ENCODE data around the gene COX8A.
A peak's percentile ranks its signal among the peaks of the same experiment; 100 is the strongest.

COX8A gene

DNA sequence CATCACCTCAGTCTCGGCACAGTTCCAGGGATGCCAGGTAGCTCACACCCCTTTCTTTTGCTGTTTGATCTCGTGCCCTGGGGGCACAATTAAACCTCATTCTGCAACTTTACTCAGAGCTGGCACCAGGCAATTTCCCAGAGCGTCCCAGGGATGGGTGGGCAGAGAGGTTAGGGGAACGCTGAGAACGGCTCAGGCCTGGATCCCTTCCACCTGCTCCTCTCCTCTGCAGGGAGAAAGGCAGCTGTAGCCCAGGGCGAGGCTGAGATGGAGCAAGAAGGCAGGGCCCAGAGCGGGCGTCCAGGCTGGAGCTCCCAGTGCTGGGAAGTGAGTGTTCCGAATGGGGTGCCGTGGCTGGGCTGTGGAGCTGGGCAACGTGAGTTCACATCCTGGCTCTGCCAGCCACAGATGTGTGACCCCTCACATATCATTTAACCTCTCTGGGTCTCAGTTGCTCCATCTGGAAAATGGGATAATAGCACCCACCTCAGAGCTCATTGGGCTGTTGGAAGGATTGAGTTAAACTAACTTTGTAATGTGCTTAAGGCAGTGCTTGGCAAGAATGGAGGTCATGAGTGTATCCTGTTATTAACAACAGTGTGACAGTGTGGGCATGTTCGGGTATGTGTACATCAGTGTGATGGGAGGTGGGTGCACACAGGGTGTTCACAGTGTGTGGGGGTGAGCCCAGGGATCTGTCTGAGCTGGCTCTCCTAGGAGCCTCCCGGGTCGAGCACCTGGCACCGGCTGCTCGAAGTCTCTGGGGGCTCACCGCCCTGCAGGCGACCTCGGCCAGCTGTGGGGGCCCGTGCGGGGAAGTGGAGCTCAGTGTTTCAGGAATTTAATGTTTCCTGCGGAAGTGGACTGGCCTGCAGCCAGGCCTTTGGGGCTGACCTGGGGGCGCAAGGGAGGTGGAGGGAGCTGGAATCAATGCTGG lies 27.3 kb downstream of the COX8A start:
- DNase-seq (ENCODE audit: low read depth, low spot score) = no peak

DNA sequence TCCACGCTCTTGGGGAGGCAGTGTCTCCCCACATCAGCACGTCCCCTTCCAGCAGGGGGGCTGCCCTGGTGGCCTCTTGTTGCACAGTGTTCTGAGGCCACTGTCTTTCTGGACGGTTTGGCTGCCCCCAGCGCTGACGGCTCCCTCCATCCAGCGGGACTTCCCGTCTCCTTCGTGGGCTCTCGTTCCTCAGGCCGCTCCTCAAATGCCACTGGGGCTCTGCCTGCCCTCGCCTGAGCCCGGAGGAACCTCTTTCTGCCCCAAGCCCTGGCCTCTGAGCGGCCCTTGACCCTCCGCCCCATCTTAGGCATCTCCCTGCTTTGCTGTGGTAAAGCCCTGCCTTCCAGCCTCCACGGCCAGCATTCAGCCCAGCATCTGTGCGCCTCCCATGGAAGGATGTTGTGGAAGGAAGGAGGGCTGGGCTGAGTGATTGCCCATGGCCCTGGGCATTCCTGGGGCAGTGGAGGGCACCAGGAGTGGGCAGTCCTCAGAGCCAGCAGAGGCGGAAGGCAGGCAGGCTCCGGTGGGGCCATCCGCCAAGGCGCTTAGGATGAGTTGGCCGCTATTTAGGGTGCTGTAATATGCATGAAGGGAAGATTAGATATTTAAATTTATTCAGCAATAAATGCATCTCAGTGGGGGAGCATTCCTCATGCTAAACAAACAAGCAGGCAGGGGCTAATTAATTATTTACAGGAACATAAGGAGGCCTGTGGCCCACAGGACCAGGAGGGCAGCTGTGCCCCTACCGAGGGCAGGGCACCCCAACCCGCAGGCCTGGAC lies 29.6 kb downstream of the COX8A start:
- DNase-seq (ENCODE audit: low read depth, low spot score) = no peak

DNA sequence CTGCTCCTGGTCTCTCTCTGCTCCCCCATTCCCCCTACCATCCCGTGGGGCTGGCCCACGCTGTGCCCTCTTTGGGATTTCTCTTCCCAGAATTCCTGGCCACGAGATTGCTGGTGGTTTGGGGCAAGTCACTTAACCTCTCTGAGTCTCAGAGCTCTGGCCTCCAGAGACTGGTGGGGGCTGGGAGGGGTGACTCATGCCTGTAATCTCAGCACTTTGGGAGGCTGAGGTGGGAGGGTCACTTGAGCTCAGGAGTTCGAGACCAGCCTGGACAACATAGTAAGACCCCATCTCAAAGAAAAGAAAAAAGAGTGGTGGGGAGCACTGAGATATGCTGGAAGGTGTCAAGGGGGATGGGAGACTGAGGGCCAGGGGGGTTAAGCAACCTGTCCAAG lies 30.2 kb downstream of the COX8A start:
- no peak for DNase-seq (ENCODE audit: low read depth, low spot score)

DNA sequence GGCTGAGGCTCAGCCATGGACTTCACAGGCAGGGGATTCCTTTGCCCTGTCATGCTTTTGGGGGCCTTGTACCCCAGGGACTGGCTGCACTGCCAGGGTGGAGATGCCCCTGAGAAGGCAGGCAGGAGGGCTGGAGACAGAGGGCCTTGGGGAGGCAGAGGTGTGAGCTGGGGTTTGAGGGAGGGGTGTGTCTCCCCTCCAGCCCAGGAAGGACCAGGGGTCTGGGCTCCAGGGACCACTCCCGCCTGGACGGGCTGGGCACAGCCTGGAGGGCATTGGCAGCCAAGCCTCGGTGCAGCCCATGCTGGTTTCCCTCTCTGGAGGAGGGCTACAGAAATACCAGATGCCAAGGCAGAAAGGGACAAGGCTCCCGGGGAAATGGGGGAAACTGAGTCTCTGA lies 31.3 kb downstream of the COX8A start:
- DNase-seq (ENCODE audit: low read depth, low spot score) = no peak

DNA sequence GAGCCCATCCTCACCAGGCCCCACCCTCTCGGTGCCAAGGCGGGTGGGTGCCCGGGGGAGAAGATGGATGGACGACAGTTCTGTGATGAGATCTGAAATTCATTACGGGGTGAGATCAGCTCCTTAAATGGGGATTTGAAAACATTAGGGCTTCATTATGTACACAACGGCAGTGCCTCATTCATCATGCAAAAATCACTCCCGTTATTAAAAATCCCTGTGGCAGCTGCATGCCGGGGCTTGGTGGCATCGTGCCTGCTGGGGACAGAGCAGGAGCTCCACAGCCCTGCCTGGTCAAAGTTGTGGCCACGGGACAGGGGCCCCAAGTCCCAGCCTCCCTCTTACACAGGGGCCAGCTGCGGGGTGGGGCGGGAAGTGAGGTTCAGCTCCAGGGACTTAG lies 32.0 kb downstream of the COX8A start:
- DNase-seq (ENCODE audit: low read depth, low spot score) = no peak

DNA sequence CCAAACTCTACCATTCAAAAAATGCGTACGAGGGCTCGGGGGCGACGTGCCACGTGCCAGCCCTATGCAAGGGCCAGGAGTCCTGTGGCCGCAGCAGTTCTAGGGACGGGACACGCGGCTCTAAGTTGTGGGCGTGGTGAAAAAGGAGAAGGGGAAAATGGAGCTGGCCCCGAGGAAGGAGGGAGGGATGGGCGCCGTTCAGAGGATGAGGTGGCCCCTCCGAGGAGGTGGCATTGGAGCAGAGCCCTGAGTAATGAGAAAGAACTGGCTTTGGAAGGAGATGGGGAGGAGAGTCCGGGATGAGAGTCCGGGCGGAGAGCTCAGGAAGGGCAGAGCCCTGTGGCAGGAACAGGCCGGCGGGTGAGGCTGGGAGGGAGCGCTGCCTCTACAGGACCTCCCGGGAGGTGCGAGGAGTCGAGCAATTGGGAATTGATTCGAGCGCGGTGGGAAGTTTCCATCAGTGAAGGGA lies 32.8 kb downstream of the COX8A start:
- peak; percentile 41 for DNase-seq (ENCODE audit: low read depth, low spot score)

DNA sequence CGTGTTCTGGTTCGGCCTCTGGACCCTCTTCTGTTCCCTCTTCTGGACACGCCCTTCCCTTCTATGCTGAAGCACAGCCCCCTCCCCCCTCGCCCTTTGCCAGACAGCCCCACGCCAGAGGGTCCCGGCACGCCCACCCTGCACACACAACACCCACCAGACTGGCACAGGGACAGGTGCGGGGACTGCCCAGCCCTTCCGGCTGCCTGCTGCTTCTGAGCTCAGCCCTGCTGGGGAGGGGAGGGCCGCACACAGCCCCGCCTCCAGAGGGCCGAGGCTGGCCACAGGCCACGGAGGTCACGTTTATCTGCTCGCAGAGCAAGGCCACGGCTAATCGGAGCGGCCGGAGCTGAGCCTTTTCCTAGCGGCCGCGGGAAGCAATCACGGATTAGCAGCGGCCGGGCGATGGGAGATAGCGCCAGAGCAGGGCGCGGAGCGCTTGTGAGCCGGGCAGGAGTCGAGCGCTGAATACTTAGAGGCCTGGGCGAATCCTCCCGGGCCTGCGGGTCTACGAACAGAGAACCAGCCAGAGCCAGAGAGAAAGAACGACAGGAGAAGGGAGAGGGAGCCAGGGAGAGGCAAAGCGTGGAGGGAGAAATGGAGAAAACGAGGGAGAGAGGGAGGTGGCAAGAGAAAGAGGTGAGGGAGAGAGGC lies 33.3 kb downstream of the COX8A start:
- peak; percentile 77 for DNase-seq (ENCODE audit: low read depth, low spot score)

DNA sequence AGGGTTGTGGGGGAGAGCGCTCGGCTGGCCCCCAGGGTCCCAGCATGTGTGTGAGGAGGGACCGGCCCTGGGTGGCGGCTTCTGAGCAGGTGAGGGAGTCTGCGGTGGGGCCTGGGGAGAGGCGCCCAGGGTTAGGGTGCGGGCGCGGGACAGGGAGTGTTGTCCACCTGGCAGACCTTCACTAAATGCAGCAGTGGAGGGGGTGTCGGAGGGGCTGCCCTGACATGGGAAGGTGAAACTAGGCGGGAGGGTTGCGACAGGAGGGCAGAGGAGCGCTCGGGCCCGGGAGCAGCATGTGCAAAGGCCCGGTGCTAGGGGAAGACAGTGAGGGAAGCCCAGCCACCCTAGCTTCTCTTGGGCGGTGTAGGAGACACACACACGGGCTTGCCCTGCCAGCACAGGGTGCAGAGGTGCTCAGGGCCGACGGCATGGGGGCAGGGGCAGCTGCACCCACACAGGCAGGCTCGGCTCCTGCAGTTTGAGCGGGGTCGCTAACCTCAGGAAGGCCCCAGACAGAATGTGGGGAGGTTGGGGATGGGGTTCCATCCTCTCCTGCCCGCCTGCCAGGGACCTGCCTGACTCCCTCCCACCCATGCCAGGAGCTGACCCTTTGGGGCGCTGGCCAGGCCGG lies 34.0 kb downstream of the COX8A start:
- no peak for DNase-seq (ENCODE audit: low read depth, low spot score)

DNA sequence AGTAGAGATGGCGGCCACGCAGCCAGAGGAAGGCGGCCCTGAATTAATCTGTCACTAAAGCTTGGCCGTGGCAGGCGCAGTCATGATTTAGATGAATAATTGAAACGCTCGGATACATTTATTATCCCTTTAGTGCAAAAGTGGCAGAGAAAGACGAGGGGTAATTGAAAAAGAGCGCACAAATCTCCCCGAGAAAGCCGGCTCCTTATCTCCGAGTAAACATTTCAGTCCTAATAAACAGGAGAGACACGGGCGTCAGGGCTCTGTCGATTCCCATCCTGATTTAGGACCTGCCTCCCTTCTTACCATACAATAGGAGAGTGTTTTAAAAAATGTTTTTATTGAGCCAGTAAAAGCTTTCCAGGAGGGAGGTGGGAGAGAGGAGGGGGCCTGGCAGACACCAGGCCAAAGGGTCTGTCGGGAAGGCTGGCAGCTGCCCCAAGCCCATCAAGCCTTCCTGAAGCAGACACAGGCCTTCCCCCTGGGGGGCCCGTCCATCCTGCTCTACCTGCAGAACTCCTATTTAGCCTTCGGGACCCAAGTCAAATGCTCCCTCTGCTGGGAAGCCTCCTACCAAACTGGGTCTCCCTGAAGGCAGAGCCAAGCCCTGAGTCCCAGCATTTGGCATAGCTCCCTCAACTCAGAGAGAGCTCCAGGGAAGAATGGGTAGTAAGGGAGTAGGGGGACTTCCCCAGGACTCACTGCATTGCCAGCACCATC lies 34.7 kb downstream of the COX8A start:
- peak; percentile 88 for DNase-seq (ENCODE audit: low read depth, low spot score)

DNA sequence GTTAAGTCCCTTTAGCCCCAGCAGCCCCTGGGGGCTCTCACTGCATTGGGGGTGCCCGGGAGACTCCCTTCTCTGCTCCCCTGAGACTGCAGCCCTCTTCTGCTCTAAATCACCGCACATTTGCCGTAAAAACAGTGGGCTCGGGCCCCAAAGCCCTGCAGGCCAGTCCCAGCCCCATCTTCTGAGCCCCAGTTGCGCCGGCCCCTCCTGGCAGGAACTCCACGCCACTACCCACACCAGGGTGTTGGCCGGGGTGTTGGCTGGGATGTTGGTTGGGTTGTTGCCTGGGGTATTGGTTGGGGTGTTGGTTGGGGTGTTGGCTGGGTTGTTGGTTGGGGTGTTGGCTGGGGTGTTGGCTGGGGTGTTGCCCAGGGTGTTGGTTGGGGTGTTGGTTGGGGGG lies 35.3 kb downstream of the COX8A start:
- no peak for DNase-seq (ENCODE audit: low read depth, low spot score)

DNA sequence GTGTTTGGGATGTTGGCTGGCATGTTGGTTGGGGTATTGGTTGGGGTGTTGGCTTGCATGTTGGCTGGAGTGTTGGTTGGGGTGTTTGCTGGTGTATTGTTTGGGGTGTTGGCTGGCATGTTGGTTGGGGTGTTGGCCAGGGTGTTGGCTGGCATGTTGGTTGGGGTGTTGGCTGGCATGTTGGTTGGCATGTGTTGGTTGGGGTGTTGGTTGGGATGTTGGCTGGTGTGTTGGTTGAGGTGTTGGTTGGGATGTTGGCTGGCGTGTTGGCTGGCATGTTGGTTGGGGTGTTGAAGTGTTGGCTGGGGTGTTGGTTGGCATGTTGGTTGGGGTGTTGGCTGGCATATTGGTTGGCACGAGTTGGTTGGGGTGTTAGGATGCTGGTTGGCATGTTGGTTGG lies 36.4 kb downstream of the COX8A start:
- DNase-seq (ENCODE audit: low read depth, low spot score) = no peak

DNA sequence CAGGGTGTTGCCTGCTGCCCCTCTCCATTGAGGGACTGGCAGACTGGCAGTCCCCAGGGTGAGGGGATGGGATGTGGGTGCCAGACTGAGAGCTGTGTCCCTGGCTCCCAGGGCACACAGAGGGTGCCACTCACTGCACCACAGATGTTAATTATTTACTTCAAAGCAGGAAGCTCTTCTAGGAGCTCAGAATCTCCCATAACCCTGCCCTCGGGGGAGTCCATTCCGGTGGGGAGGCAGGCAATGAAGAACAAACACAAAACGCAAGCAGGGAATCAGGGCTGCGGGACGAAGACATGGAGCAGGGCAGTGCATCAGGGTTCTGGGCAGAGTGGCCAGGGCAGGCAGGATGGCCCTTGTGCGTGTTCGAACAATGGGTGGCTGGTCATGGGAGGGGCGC lies 37.0 kb downstream of the COX8A start:
- DNase-seq (ENCODE audit: low read depth, low spot score) = no peak

DNA sequence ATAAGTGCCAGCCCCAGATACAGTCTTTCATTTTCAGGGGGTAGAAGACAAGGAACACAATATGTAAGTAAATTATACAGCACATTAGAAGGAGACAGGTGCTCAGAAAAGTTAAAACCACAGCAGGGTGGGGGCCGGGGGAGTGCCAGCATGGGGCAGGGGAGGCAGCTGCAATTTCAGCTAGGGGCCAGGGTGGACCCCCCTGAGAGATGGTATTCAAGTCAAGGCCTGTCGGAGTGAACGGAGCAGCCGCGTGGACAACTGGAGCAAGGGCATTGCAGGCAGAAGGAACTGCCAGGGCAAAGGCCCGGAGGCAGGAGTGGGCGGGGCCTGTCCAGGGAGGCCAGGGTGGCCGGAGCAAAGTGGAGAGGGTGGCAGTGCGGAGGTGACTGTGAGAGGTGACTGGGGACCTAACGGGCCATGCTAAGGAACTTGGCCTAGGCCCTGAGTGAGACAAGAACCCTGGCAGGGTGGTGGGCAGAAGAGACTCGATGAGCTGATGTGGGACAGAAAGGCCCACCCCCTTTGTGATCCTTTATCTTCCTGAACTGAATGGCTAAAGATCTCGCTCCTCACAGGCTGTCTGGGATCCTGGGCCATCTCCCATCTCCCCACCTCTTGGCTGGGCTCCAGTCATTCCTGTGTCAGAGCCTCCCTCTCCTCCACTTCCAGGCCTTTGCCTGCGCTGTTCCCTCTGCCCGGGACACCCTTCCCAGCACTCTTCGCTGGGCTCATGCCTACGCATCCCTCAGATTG lies 38.9 kb downstream of the COX8A start:
- DNase-seq (ENCODE audit: low read depth, low spot score) = no peak

DNA sequence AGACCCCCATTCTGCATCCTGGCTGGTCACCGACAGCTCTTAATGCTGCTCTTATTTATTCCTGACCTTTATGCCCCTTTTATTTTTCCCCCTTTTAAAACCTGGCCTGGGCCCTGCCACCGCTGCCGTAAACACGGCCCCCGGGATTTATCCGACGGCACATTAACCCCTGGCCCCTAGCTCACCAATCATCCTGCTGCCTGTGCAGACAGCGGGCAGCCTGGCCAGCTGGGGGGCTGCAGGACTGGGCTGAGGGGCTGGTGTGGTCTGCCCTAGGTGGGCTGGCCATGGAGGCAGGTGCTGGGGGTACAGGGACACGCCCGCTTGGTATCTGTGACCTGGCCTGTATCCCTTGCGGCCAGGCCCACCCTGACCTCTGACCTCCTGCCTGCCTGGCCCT lies 39.9 kb downstream of the COX8A start:
- DNase-seq (ENCODE audit: low read depth, low spot score) = no peak

DNA sequence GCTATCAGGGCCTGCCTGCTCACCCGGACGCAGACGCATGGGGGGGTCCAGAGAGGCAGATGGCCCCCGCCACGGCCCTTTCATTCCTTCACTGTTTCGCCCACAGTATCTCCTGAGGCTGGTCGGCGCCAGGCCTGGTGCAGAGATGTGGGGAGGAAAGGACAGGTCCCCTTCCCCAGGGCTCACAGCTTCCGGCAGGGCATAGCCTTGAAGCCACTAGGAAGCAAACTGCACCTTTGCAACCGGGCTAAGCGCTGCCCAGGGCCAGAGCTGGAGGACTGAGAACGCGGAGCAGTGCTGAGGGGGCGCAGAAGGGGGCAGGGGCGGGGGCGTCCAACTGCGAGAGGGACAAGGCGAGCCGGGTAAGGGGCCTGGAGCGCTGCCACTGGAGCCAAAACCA lies 41.1 kb downstream of the COX8A start:
- DNase-seq (ENCODE audit: low read depth, low spot score) = no peak

DNA sequence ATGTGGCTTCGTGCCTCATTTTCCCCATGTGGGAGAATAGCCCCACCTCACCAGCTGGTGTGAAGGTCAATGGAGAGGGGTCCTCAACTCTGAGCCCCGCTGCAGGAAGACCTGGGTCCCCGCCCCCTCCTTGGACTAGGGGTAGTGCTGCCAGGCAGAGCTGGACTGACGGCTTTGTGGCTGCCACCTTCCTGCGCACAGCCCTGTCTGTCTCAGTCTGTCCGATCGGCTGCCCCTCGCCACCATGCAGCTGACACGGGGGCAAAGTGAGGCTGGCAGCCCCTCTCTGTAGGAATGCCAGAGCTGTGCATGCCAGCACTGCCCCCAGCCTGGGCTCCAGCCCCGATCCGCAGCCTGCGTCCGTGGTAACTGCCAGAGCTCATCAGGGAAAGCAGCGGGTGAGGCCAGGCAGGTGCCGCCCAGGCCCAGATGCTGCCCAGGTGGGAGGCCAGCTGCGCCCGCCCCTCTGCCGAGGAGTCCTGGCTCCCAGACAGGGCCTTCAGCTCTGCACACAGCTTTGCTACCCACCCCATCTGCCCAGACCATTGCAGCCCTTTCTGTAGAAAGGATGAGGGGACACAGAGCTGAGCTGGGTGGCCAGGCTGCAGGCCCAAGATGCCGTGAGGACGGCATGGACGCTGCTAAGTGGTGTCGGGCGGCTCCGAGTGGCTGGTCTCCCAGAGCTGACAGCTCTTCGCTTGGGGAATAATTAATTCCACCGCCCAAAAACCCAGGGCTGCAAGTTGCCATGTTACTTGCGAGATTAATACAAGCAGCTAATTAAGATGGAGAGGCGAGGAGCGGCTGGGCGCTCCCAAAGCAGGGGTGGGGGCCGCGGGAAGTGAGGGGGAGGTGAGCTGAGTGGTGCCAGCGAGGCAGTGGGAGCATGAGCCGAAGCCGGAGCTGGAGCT lies 41.8 kb downstream of the COX8A start:
- DNase-seq (ENCODE audit: low read depth, low spot score) = no peak

DNA sequence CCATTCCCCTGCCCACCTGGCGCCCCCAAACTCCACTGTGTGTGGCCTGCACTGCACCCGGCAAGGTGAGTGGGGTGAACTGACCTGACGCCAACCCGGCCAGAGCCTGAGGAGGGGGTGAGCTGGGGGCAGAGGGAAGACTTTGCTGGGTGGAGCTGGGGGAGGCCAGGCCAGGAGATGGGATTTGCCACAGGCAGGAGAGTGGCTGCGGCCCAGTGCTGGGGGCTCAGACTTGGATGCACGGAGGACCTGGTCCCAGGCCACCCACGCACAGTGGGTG lies 43.5 kb downstream of the COX8A start:
- DNase-seq (ENCODE audit: low read depth, low spot score) = no peak

DNA sequence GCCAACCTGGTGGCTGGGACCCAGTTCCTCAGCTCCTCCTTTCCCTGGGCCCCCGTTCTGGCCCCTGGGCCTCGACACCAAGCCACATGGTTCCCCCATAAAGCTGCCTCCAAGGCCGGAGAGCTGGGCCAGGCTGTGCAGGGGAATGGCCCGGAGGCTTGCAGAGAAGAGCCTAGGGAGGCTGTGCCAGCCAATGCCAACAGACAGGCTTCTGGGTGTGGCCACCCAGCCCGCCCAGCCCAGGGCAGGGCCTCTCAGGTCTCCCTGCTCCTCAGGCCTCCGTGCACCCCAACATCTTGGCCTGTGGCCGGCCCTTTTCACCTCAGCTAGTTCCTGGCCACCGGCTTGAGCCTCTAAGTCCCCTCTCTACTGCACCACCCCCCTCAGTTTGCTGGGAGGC lies 43.9 kb downstream of the COX8A start:
- no peak for DNase-seq (ENCODE audit: low read depth, low spot score)
